Fibroblast of mammary gland (primary cell): ENCODE data around the gene TYROBP.
"Not testable (repeated sequence)": the region's sequence is repeated elsewhere in the genome, so short reads cannot be mapped to it uniquely, and the experiment has no call there.

Experiments used
- DNase-seq: peaks from one replicate; pipeline ENCODE4 v3.0.0-alpha.2; 2010; ENCODE audit warnings: low read depth
- H3K4me3 ChIP-seq: 2 replicates; pipeline ENCODE4 v1.5.1; 2011; ENCODE audit warnings: low read depth, mild to moderate bottlenecking, low read length, moderate library complexity; ENCODE audit not compliant: control insufficient read depth
- TF ChIP-seq, protein P1 (sequence below): conservative IDR thresholded peaks from 2 replicates; pipeline ENCODE4 v1.5.1; 2011; ENCODE audit warnings: low read depth, low read length, inconsistent platforms; ENCODE audit not compliant: control insufficient read depth, insufficient read depth

Gene TYROBP

DNA sequence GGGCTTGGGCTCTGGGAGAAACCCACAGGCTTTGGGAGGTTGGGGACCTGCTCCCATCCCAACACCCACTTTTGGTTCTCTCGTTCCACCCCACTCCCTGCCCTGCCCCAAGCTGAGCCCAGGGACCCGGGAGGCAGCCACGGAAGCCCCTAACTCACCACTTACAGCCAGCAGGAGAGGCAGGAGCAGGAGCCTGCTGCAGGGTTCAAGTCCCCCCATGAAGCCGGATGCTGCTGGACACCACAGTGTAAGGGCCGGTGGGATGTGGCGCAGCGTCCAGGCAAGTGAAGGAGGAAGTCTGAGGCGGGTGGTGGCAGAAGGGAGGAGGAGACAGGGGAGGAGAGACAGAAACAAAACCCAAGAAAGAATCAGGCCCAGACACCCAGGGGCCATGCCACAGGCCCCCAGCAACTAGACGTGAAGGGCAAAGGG, at the start of gene TYROBP:
Gene TYROBP (minus strand): TSS at position 286 of the 432 bp plus-strand sequence. CDS start 67 bp downstream, at position 219.
- DNase-seq = no peak
- H3K4me3 ChIP-seq = no peak within 1 kb of the TSS
- TF ChIP-seq, protein P1, sequence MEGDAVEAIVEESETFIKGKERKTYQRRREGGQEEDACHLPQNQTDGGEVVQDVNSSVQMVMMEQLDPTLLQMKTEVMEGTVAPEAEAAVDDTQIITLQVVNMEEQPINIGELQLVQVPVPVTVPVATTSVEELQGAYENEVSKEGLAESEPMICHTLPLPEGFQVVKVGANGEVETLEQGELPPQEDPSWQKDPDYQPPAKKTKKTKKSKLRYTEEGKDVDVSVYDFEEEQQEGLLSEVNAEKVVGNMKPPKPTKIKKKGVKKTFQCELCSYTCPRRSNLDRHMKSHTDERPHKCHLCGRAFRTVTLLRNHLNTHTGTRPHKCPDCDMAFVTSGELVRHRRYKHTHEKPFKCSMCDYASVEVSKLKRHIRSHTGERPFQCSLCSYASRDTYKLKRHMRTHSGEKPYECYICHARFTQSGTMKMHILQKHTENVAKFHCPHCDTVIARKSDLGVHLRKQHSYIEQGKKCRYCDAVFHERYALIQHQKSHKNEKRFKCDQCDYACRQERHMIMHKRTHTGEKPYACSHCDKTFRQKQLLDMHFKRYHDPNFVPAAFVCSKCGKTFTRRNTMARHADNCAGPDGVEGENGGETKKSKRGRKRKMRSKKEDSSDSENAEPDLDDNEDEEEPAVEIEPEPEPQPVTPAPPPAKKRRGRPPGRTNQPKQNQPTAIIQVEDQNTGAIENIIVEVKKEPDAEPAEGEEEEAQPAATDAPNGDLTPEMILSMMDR = no peak

DNA sequence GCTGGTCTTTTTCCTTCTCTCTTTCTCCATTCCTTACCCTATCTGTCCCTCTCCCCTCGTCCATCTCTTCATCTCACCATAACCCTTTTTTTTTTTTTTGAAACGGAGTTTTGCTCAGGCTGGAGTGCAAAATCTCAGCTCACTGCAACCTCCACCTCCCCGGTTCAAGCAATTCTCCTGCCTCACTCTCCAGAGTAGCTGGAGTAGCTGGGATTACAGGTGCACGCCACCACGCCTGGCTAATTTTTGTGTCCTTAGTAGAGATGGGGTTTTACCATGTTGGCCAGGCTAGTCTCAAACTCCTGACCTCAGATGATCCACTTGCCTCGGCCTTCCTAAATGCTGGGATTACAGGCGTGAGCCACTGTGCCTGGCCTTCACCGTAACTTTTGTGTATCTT, 49.3 kb upstream of the TYROBP start:
- not testable (repeated sequence) for DNase-seq, H3K4me3 ChIP-seq

DNA sequence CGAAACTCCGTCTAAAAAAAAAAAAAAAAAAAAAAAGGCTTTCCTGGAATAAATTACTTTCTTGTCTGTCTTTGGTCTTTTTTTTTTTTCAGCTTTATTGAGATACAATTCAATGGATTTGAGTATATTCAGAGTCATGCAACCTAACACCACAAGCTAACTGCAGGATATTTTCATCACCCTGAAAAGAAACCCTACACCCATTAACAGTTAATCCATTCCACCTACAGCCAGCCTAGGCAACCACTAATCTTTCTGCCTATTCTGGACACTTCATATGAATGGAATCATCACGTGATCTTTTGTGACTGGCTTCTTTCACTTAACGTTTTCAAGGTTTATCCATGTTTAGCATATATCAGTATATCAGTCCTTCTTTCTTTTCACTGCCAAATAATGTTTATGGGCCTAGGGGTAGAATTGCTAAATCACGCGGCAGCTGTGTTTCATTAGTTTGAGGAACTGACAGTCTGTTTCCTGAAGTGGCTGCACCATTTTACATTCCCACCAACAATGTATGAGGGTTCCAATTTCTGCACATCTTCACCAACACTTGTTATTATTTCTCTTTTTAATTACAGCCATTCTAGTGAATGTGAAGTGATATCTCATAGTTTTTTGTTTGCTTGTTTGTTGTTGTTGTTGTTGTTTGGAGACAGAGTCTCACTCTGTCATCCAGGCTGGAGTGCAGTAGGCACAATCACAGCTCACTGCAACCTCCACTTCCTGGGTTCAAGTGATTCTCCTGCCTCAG, 48.0 kb upstream of the TYROBP start:
- TF ChIP-seq, protein P1 = no peak
- no peak for DNase-seq
- no peak overlapping the region for H3K4me3 ChIP-seq

DNA sequence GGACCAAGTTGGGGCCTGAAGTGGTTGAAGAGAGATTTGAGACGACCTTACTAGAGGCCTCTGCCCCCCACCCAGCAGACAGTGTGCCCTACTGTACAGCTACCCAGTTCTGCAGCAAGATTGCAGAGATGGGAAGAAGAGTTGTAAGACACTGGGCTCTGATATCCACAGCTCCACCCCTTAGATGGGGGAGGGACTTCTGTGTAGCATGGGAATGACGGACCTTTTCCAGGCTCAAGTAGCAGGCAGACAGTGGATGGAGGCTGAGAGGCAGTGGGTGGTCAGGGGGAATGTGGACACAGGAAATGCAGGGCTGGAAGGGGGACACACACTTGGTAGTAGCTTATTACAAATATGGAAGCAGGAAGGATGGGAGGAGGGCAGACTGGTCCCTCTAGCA, 41.0 kb upstream of the TYROBP start:
- no peak for DNase-seq
- TF ChIP-seq, protein P1 = no peak
- no peak overlapping the region for H3K4me3 ChIP-seq

DNA sequence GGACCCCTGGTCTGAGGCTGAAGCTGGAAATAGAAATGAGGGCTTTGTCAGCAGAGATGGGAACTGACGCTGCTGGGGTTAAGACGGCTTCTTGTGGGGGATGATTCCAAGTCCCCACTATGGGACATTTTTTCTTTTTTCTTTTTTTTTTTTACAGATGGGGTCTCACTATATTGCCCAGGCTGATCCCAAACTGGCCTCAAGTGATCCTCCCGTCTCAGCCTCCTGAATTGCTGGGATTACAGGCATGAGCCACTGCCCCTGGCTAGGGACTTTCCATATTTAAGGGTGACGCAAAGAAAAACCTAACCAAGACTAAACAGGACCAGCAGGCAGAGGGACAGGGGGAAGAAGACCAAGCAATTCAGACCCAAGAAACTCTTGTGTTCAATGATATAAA, 38.1 kb upstream of the TYROBP start:
- DNase-seq = no peak
- H3K4me3 ChIP-seq = no peak overlapping the region
- TF ChIP-seq, protein P1 = no peak

DNA sequence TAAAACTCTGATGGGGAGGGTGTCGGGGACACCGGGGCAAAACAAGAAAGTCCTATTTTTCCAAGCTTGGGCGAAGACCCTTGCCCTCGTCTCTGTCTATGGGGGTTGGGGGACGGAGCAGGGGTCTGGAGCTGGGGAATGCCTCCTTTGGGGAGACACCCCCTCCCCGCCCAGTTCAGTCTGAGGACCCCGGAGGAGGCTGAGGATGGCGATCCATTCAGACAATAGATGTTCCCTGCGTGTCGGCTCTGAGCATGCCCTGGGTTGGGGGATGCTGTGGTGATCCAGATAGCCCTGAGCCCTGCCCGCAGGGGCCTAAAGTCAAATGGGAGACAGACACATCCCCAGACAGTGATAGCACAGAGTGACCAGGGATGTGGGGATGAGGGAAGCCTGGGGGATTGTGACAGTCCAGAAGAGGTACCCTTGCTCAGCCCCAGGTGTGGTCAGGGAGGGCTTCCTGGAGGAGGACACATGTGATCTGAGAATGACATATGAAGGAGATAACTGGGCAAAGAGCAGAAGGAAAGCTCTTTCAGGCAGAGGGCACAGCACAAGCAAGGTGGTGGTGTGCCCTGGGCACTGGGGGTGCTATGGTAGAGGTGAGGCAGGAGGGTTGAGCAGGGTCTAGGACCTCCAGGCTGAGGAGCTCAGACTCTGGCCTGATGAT, 37.2 kb upstream of the TYROBP start:
- TF ChIP-seq, protein P1 = no peak
- DNase-seq = no peak
- no peak overlapping the region for H3K4me3 ChIP-seq

DNA sequence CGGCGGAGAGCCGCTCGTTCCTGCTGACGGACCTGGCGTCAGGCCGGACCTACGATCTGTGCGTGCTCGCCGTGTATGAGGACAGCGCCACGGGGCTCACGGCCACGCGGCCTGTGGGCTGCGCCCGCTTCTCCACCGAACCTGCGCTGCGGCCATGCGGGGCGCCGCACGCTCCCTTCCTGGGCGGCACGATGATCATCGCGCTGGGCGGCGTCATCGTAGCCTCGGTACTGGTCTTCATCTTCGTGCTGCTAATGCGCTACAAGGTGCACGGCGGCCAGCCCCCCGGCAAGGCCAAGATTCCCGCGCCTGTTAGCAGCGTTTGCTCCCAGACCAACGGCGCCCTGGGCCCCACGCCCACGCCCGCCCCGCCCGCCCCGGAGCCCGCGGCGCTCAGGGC, 36.5 kb upstream of the TYROBP start:
- TF ChIP-seq, protein P1 = no peak
- no peak overlapping the region for H3K4me3 ChIP-seq
- DNase-seq = no peak
